GM18526 (cell line): ENCODE data around the gene DNAJC30.

Source experiments
- POLR2A ChIP-seq: IDR thresholded peaks from 3 replicates; pipeline ENCODE4 v1.6.1; 2011; ENCODE audit not compliant: insufficient read length; ENCODE audit errors: extremely low read depth

Gene DNAJC30

GRCh38 chr7:73715648-73716317 is 32.5 kb upstream of the DNAJC30 start:
- no peak for TF ChIP-seq POLR2A

DNA sequence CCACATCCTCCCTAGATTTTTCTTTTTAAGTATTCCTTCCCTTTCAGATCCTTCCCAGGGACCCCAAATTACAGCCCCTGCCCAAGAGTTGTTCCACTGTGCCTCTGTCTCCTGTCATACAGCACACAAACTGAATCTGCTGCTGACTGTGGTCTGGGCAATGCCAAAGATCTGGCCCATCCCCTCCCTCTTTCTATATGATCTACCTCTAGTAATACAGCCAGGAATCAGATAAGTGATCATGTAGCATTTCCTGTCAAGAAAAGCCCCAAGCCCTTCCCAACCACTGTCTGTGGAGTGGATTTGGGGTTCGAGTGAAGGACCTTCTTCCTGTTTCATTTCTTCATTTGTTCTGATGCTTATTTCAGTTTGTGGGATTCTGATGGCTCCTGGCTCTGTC is 29.5 kb upstream of the DNAJC30 start:
- no peak for TF ChIP-seq POLR2A

DNA sequence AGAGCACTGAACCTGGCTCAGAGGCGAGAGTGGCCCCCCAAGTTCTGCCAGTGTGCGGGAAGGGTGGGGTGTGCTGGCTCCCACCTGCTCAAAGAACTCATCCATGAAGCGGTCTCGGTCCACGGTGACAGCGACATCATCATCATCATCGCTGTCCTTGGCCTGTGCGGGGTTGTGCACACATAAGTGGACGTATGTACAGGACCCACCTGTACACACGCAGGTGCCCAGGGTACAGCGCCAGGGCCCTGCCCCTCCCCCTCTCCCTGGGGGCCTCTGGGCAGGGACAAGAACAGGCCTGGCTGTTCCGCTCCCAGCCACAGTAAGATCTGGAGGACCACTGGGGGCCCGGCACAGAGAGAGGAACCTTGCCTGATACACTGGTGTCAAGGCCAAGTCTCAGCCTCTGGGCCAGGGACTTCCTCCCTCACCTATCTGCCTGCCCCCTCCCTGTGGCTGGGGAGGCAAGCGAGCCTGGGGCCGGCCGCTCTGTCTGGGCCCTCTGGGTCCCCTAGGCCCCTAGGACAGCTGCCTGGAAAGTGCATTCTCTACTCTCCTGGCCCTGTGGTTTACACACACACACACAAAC is 25.8 kb upstream of the DNAJC30 start:
- TF ChIP-seq POLR2A: no peak

- TF ChIP-seq POLR2A: no peak
Measured at GRCh38 chr7:73707045-73707631, 23.9 kb upstream of the DNAJC30 start.

DNA sequence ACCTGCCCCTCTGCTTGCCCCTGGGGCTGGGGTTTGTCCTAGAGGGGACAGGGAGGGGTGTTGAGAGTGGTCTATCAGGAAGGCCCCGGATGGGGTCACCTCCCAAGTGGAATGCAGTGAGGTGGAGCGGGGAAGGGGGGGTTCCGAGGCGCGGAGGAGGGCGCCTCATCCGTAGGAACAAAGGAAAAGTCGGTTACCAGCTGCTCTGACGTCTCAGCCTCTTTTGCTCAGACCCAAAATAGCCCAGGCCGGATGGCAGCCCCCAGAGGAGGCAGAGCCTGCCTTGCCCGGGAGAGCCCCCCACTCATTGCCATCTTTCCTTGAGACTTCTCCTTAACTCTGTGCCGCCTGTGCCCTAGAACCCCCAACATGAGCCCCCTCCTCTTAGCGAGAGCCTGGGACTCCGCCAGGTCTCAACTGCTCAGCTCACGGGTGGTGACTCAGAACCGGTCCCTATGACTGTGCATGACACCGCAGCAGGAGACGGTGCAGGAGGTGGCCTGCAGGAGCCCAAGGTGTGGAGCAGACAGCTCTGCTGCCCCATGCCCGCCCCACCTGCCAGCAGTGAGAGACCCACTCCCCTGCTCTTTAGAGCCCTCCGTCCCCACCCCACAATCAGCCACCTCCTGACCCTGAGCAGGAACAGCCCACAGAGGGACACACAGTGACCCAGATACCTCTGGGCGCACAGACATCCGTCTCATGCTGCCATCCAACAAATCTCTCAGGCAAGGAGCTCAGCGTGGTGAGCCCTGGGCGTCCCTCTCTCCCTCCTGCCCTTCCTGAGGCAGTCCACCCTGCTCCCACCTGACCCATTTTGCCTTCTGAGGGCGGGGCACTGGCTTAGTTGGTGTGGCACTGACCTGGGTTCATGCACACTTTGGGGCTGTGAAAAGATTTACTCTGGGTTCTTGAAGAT is 23.1 kb upstream of the DNAJC30 start:
- TF ChIP-seq POLR2A: no peak

DNA sequence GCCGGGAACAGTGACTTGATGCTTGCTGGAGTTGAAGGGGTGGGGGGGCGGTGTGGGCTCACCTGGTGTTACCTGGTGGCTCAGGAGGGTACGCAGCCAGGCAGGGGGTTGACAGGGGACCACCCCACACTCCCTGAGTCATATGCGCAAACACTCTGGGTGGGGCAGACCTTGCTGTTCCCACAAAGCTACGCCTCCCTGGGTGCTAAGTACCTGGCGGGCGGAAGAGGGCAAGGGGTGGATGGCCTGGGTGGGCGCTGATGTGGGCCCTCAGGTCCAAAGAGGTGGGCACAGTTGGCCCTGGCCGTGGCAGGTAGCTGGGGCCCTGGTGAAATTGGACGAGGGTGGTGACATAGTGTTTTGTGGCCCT is 22.3 kb upstream of the DNAJC30 start:
- no peak for TF ChIP-seq POLR2A

- TF ChIP-seq POLR2A: no peak
Measured at GRCh38 chr7:73704640-73705550, 21.6 kb upstream of the DNAJC30 start.

GRCh38 chr7:73703757-73704639 is 20.7 kb upstream of the DNAJC30 start:
- no peak for TF ChIP-seq POLR2A

DNA sequence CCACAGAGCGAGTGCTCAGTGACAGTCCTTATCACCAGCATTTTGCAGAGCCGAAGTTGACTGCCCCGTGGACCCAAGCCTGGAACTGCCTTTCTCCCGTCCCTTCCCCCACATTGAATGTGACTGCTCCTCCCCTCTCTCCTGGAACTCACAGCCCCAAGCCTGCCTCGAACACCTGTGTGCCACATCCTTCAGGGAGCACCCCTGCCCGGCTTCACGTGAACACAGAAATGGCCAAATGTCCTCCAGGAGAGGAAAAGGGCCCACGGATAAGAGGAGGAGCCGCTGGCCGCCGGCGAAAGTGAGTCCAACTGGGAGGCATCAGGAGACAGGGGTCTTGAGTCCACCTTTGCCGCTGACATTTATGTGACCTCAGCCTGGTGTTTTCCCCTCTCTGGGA is 20.0 kb upstream of the DNAJC30 start:
- TF ChIP-seq POLR2A: no peak

GRCh38 chr7:73702665-73703064 is 19.4 kb upstream of the DNAJC30 start:
- no peak for TF ChIP-seq POLR2A

DNA sequence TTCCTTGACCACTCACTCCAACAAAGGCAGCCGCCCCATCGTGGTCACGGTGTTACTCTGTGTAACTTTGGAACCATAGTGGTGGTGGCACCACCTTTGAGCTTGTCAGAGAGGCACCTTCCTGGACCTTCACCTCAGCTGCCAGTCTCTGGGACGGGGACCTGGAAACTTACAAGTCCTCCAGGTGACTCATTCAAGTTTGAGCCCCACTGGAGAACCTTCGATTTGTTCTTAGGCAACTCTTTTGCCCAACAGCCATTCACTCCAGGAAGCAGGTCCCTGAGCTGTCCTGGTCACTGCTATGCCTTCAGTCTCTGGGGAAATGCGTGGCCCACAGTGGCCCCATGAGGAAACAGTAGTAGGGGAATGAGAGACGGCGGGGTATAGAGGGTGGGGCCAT is 19.0 kb upstream of the DNAJC30 start:
- no peak for TF ChIP-seq POLR2A

- no peak for TF ChIP-seq POLR2A
Measured at GRCh38 chr7:73701357-73701995, 18.2 kb upstream of the DNAJC30 start.

DNA sequence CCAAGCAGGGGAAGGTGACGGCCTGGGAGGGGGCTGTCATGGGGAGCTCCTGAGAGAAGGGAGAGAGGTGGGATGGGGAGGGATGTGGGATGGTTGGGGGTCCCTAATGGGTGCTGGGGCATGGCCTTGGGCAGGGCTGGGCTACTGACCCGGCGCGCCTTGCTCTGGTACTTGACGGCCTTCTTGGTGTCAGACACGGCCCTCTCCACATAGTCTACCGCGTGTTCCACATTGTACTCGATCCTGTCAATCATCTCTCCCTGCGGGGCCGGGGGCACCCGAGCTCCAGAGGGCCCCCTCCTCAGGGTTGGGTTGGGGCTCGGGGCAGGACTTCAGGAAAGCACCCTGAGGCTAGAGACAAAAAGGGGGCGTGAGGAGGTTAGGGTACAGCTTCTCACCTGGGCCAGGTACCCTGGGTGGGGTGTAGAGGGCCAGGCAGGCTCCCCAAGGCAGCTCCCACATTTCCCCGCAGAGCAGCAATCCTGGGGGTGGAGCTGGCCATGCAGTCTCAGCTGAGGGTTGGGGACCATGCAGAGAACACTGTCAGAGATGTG is 17.4 kb upstream of the DNAJC30 start:
- TF ChIP-seq POLR2A: no peak
